Measurements from ENCODE around the gene UBE2F.

GRCh38 chr2:237922641-237923361 is 44.0 kb upstream of the UBE2F start:
- no peak for TF ChIP-seq TAF1 (IDR thresholded peaks at IDR 0.05; ENCODE audit: borderline replicate concordance, insufficient read depth, low read length)
- TF ChIP-seq SIN3A (IDR thresholded peaks at IDR 0.05; ENCODE audit: borderline replicate concordance, insufficient read depth, low read length), result no peak
- no peak for TF ChIP-seq POLR2AphosphoS5 (IDR thresholded peaks at IDR 0.05; ENCODE audit: low read depth, low read length)
- TF ChIP-seq REST (IDR thresholded peaks at IDR 0.05; ENCODE audit: insufficient read depth in 1 of 2, low read depth in 2 of 2, low read length in 2 of 2), result no peak
